Body of pancreas (tissue), 4 donors: ENCODE data around the gene CLSTN2. TPM values are rescaled to one million over a fixed set of nuclear protein-coding genes. Genes with fewer than 3 reads are reported as not detected.

Experiments used
- ATAC-seq: fragments of 150-250 bp; one replicate; pipeline ENCODE4 v1.9.1; 2016
- DNase-seq, 4 donors: peaks; one replicate each; pipeline ENCODE4 v3.0.0-alpha.2; 2019
- H3K27ac ChIP-seq, 4 donors: fragments of 200-600 bp; sonication (generic); 1 replicate in 3 of 4; 2 replicates in 1 of 4; pipeline versions ENCODE4 v1.5.1 to v1.6.1; 2016 to 2019; ENCODE audit warnings: mild to moderate bottlenecking in 1 of 4, mixed read lengths in 1 of 4, moderate library complexity in 1 of 4
- H3K27me3 ChIP-seq, 2 donors: fragments of 200-600 bp; sonication (generic); one replicate each; pipeline ENCODE4 v1.6.0; 2016; ENCODE audit warnings: mild to moderate bottlenecking in 1 of 2
- H3K36me3 ChIP-seq, 2 donors: fragments of 200-600 bp; sonication (generic); replicated peaks in 1 of 2; 2 replicates each; pipeline ENCODE4 v1.5.1; 2016; ENCODE audit warnings: low read depth in 2 of 2; ENCODE audit not compliant: insufficient read depth in 1 of 2
- H3K4me1 ChIP-seq: fragments of 200-600 bp; sonication (generic); one replicate; pipeline ENCODE4 v1.6.0; 2016
- H3K4me3 ChIP-seq, 2 donors: fragments of 200-600 bp; sonication (generic); 1 replicate in 1 of 2; 2 replicates in 1 of 2; pipeline ENCODE4 v1.5.1; 2016 to 2019
- H3K9me3 ChIP-seq, 3 donors: fragments of 200-600 bp; sonication (generic); 1 replicate in 2 of 3; 2 replicates in 1 of 3; pipeline ENCODE4 v1.5.1; 2016
- CTCF ChIP-seq, 7 experiments: fragments of 450-650 bp in 4 of 7; fragments of 200-600 bp in 3 of 7; sonication (generic) in 3 of 7; IDR thresholded peaks; one replicate each; pipeline ENCODE4 v1.5.1; 2016 to 2019; ENCODE audit warnings: antibody characterized with exemption in 7 of 7
- POLR2A ChIP-seq, 3 donors: fragments of 450-650 bp; IDR thresholded peaks; one replicate each; pipeline ENCODE4 v1.6.1; 2016; ENCODE audit warnings: antibody characterized with exemption in 3 of 3, mild to moderate bottlenecking in 2 of 3
- WGBS, 2 donors: methylation state at CpG; one replicate each; pipeline ENCODE4 v1.1.5; 2017; 5-methylcytosine and 5-hydroxymethylcytosine counted together
- intact Hi-C: fragments of 100-400 bp; cut with DNase I; formaldehyde crosslinking; loops from one replicate; pipeline ENCODE4 v1.15.1; 2023
- total RNA-seq, 2 donors: library from RNA; depleted of rRNA; stranded (reverse); fragments of >200 nt; gene quantifications; one replicate each; pipeline ENCODE4 v1.1.0, GENCODE V29; 2016

CLSTN2 gene
- total RNA-seq, 2 donors from 2014 or later = 14.5 to 14.8 TPM

DNA sequence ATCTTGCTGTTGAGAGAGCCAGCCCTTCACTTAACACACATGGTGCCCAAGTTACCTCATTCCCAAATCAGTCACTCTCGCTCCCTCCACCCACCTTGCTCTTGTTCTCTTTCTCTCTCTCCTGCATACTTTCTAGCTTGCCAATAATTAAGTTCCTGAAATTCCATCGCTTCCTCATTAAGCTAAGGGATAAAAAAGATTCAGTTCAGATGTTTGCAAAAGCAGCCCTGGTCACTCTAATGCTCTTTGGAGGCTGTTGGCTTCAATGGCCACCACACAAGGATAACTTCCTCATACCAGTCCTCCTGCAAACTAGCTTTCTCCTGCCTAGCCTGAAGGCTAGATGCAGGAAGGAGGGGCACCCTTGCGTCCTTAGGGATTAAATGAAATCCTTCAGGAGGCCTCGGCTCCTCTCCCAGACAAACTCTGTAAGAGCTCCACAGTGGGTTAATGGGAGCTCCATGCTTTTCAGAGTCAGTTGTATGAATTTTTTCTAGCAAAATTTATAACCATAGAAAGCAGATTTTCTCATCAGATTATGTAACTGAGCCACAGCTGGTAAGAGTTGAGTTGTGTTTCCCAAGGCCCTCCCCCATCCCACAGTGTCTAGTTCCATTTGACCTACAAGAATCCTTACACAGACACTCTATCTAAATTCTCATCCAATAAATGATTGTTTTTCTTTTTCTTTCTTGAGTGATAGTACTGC is 566.2 kb downstream of the CLSTN2 start:
- H3K36me3 ChIP-seq = no peaks in the 10 kb centered on the region
- TF ChIP-seq CTCF (IDR thresholded peaks at IDR 0.05) (no peak), POLR2A (IDR thresholded peaks at IDR 0.05) (no peak)
- H3K27me3 ChIP-seq = no peaks in the 10 kb centered on the region
- ATAC-seq (peak; percentile 76), DNase-seq (peak; percentile 12 to 47 (median 27))
- peak overlapping the region; percentile 0 to 72 (median 52) for H3K27ac ChIP-seq
- H3K9me3 ChIP-seq = no peaks in the 10 kb centered on the region
- H3K4me3 ChIP-seq = no peak overlapping the region
- peaks cover 18% of the 10 kb centered on the region for H3K4me1 ChIP-seq
- intact Hi-C loops = no loop called here
- WGBS, 2 donors = 50 to 64% methylated on average over 4 of the region's 4 CpGs

GRCh38 chr3:140501770-140502364 is 566.9 kb downstream of the CLSTN2 start:
- no peaks in the 10 kb centered on the region for H3K27me3 ChIP-seq
- peak overlapping the region in 3 of 4 donors; percentile 0 to 72 (median 63) for H3K27ac ChIP-seq
- H3K9me3 ChIP-seq = no peaks in the 10 kb centered on the region
- peaks cover 18% of the 10 kb centered on the region for H3K4me1 ChIP-seq
- no peak for TF ChIP-seq CTCF (IDR thresholded peaks at IDR 0.05)
- no peak for TF ChIP-seq POLR2A (IDR thresholded peaks at IDR 0.05)
- ATAC-seq (no peak), DNase-seq (no peak)
- H3K4me3 ChIP-seq = no peak overlapping the region
- H3K36me3 ChIP-seq = no peaks in the 10 kb centered on the region
- intact Hi-C loops = no loop called here

GRCh38 chr3:140505213-140505612 is 570.2 kb downstream of the CLSTN2 start:
- peak overlapping the region in 2 of 4 donors; percentile 12 to 47 for H3K27ac ChIP-seq
- no peak for TF ChIP-seq CTCF (IDR thresholded peaks at IDR 0.05)
- no peak for TF ChIP-seq POLR2A (IDR thresholded peaks at IDR 0.05)
- no peaks in the 10 kb centered on the region for H3K9me3 ChIP-seq
- ATAC-seq = peak; percentile 80
- no peaks in the 10 kb centered on the region for H3K36me3 ChIP-seq
- DNase-seq = peak in 3 of 4 donors; percentile 17 to 54 (median 32)
- H3K4me1 ChIP-seq = peaks cover 27% of the 10 kb centered on the region
- 31 to 44% methylated on average over 3 of the region's 3 CpGs for WGBS, 2 donors
- intact Hi-C loops = no loop called here
- H3K4me3 ChIP-seq = no peak overlapping the region
- H3K27me3 ChIP-seq = no peaks in the 10 kb centered on the region

- ATAC-seq = no peak
- H3K27ac ChIP-seq = peak overlapping the region in 1 of 4 donors; percentile 47
- H3K36me3 ChIP-seq = no peaks in the 10 kb centered on the region
- no peaks in the 10 kb centered on the region for H3K9me3 ChIP-seq
- peaks cover 27% of the 10 kb centered on the region for H3K4me1 ChIP-seq
- no peak overlapping the region for H3K4me3 ChIP-seq
- WGBS, 2 donors = 60 to 68% methylated on average over 4 of the region's 4 CpGs
- no peaks in the 10 kb centered on the region for H3K27me3 ChIP-seq
- intact Hi-C loops = no loop called here
- TF ChIP-seq POLR2A (IDR thresholded peaks at IDR 0.05) (no peak), CTCF (IDR thresholded peaks at IDR 0.05) (no peak)
- DNase-seq = no peak
Measured at GRCh38 chr3:140505876-140506275, 570.9 kb downstream of the CLSTN2 start.
